Hypothalamus (tissue), 51 donors: ENCODE data around the gene FLOT2.
A peak's percentile ranks its signal among the peaks of the same experiment; 100 is the strongest.
"Not testable (repeated sequence)": the region's sequence is repeated elsewhere in the genome, so short reads cannot be mapped to it uniquely, and the experiment has no call there.

Experiments
- DNase-seq, 51 donors: peaks; one replicate each; lab custom pipeline; 2025; lab: John Stamatoyannopoulos, UW

The FLOT2 gene

GRCh38 chr17:28898527-28898955 is 1.0 kb upstream of the FLOT2 start:
- no peak for DNase-seq

- peak in 1 of 51 donors; percentile 19 for DNase-seq
These were observed 415 bp upstream of the FLOT2 start for GRCh38 chr17:28897769-28898526.

- no peak for DNase-seq
These were observed 1.0 kb downstream of the FLOT2 start for GRCh38 chr17:28896491-28896883.

- no peak for DNase-seq
These were observed 1.6 kb downstream of the FLOT2 start for GRCh38 chr17:28895794-28896447.

- DNase-seq, result not testable (repeated sequence)
These were observed 4.0 kb downstream of the FLOT2 start for GRCh38 chr17:28893248-28894183.

- DNase-seq, result no peak
These were observed 5.5 kb downstream of the FLOT2 start for GRCh38 chr17:28892024-28892423.

- DNase-seq, result no peak
These were observed 6.3 kb downstream of the FLOT2 start for GRCh38 chr17:28891201-28891600.

- DNase-seq, result no peak
These were observed 7.5 kb downstream of the FLOT2 start for GRCh38 chr17:28889996-28890395.

- DNase-seq, result no peak
These were observed 8.7 kb downstream of the FLOT2 start for GRCh38 chr17:28888832-28889231.

- DNase-seq, result no peak
These were observed 9.6 kb downstream of the FLOT2 start for GRCh38 chr17:28887871-28888471.

- DNase-seq, result no peak
These were observed 11.6 kb downstream of the FLOT2 start for GRCh38 chr17:28885951-28886350.

GRCh38 chr17:28885363-28885762 is 12.2 kb downstream of the FLOT2 start:
- peak in 1 of 51 donors; percentile 11 for DNase-seq

- DNase-seq, result no peak
These were observed 13.4 kb downstream of the FLOT2 start for GRCh38 chr17:28883967-28884702.

GRCh38 chr17:28882154-28882895 is 15.2 kb downstream of the FLOT2 start:
- no peak for DNase-seq

- DNase-seq, result no peak
These were observed 15.9 kb downstream of the FLOT2 start for GRCh38 chr17:28881533-28882056.

- no peak for DNase-seq
These were observed 17.0 kb downstream of the FLOT2 start for GRCh38 chr17:28880572-28880945.

GRCh38 chr17:28879886-28880571 is 17.5 kb downstream of the FLOT2 start:
- DNase-seq, result no peak

GRCh38 chr17:28878981-28879380 is 18.6 kb downstream of the FLOT2 start:
- DNase-seq, result peak in 2 of 51 donors; percentile 4 to 7
